ENCODE data around the gene COMMD1. TPM values are rescaled to one million over a fixed set of nuclear protein-coding genes. Genes with fewer than 3 reads are reported as not detected.

COMMD1 gene
- total and polyA plus RNA-seq, 2 donors from 2014 or later: 38.5 to 99.4 TPM

- H3K27ac ChIP-seq (ENCODE audit: low read depth in 2 of 2, low read length in 2 of 2): no peak overlapping the region
Measured at GRCh38 chr2:61946666-61947065, 41.2 kb downstream of the COMMD1 start.

GRCh38 chr2:61948661-61949457, 43.4 kb downstream of the COMMD1 start:
- no peaks in the 10 kb centered on the region for H3K36me3 ChIP-seq (ENCODE audit: control insufficient read depth in 2 of 3, insufficient read depth in 3 of 3, low read length in 3 of 3)
- no peak overlapping the region for H3K9ac ChIP-seq (ENCODE audit: low read length in 3 of 3)
- H3K27ac ChIP-seq (ENCODE audit: low read depth in 2 of 2, low read length in 2 of 2): no peak overlapping the region
- H3K9me3 ChIP-seq (ENCODE audit: control insufficient read depth in 2 of 3, insufficient read depth in 1 of 3, low read length in 3 of 3): no peaks in the 10 kb centered on the region
- H3K27me3 ChIP-seq (ENCODE audit: control insufficient read depth, insufficient read depth, low read length): no peaks in the 10 kb centered on the region
- TF ChIP-seq CTCF (IDR thresholded peaks at IDR 0.05; ENCODE audit: borderline replicate concordance, extremely low read depth, insufficient read depth): no peak
- peaks cover 0 to 14% (median 2%) of the 10 kb centered on the region in 3 donors for H3K4me1 ChIP-seq (ENCODE audit: control insufficient read depth in 2 of 3, insufficient read depth in 2 of 3, low read depth in 1 of 3, low read length in 3 of 3)
- H3K4me3 ChIP-seq (ENCODE audit: low read length in 3 of 3): no peak overlapping the region
- DNase-seq (no peak), FAIRE-seq (no peak)
- intact Hi-C loops (cut with DNase I): no loop called here

More at GRCh38 chr2:61946666-61947065, 41.2 kb downstream of the COMMD1 start:
- H3K9ac ChIP-seq (ENCODE audit: low read length in 3 of 3): peak overlapping the region in 1 of 3 donors; percentile 17
- H3K4me3 ChIP-seq (ENCODE audit: low read length in 3 of 3): no peak overlapping the region
- H3K36me3 ChIP-seq (ENCODE audit: control insufficient read depth in 2 of 3, insufficient read depth in 3 of 3, low read length in 3 of 3): no peaks in the 10 kb centered on the region
- TF ChIP-seq CTCF (IDR thresholded peaks at IDR 0.05; ENCODE audit: borderline replicate concordance, extremely low read depth, insufficient read depth): no peak
- intact Hi-C loops (cut with DNase I): no loop called here
- FAIRE-seq (no peak), DNase-seq (no peak)
- no peaks in the 10 kb centered on the region for H3K9me3 ChIP-seq (ENCODE audit: control insufficient read depth in 2 of 3, insufficient read depth in 1 of 3, low read length in 3 of 3)
- H3K4me1 ChIP-seq (ENCODE audit: control insufficient read depth in 2 of 3, insufficient read depth in 2 of 3, low read depth in 1 of 3, low read length in 3 of 3): peaks cover 0 to 14% (median 2%) of the 10 kb centered on the region in 3 donors
- H3K27me3 ChIP-seq (ENCODE audit: control insufficient read depth, insufficient read depth, low read length): no peaks in the 10 kb centered on the region

GRCh38 chr2:61949458-61949713, 43.9 kb downstream of the COMMD1 start:
- Histone ChIP-seq H3K4me3 (ENCODE audit: low read length in 3 of 3) (no peak overlapping the region), H3K27ac (ENCODE audit: low read depth in 2 of 2, low read length in 2 of 2) (no peak overlapping the region)
- intact Hi-C loops (cut with DNase I): no loop called here

More at GRCh38 chr2:61949458-61949713, 43.9 kb downstream of the COMMD1 start:
- no peaks in the 10 kb centered on the region for H3K36me3 ChIP-seq (ENCODE audit: control insufficient read depth in 2 of 3, insufficient read depth in 3 of 3, low read length in 3 of 3)
- DNase-seq (no peak), FAIRE-seq (no peak)
- H3K27me3 ChIP-seq (ENCODE audit: control insufficient read depth, insufficient read depth, low read length): no peaks in the 10 kb centered on the region
- TF ChIP-seq CTCF (IDR thresholded peaks at IDR 0.05; ENCODE audit: borderline replicate concordance, extremely low read depth, insufficient read depth): no peak
- H3K4me1 ChIP-seq (ENCODE audit: control insufficient read depth in 2 of 3, insufficient read depth in 2 of 3, low read depth in 1 of 3, low read length in 3 of 3): peaks cover 0 to 14% (median 2%) of the 10 kb centered on the region in 3 donors
- H3K9ac ChIP-seq (ENCODE audit: low read length in 3 of 3): no peak overlapping the region
- H3K9me3 ChIP-seq (ENCODE audit: control insufficient read depth in 2 of 3, insufficient read depth in 1 of 3, low read length in 3 of 3): no peaks in the 10 kb centered on the region

All from kidney (tissue), 14 donors.